Ascending aorta (tissue), 2 donors: ENCODE results near the gene LRP2. TPM values are rescaled to one million over a fixed set of nuclear protein-coding genes. Genes with fewer than 3 reads are reported as not detected.
"Not testable (repeated sequence)": the region's sequence is repeated elsewhere in the genome, so short reads cannot be mapped to it uniquely, and the experiment has no call there.

ENCODE experiments used
- DNase-seq, 2 donors: peaks; one replicate each; pipeline ENCODE4 v3.0.0-alpha.2; 2019; ENCODE audit warnings: low spot score in 2 of 2
- H3K27ac ChIP-seq, 2 donors: fragments of 200-600 bp; sonication (generic); one replicate each; pipeline ENCODE4 v1.5.1; 2016 to 2017; ENCODE audit warnings: mild to moderate bottlenecking in 1 of 2
- H3K27me3 ChIP-seq: fragments of 200-600 bp; sonication (generic); one replicate; pipeline ENCODE4 v1.5.1; 2017
- H3K36me3 ChIP-seq, 2 donors: fragments of 200-600 bp; sonication (generic); one replicate each; pipeline ENCODE4 v1.5.1; 2016
- H3K4me1 ChIP-seq, 2 donors: fragments of 200-600 bp; sonication (generic); one replicate each; pipeline ENCODE4 v1.5.1; 2016 to 2017; ENCODE audit warnings: mild to moderate bottlenecking in 1 of 2
- H3K4me3 ChIP-seq, 2 donors: fragments of 200-600 bp; sonication (generic); one replicate each; pipeline ENCODE4 v1.5.1; 2016 to 2017; ENCODE audit warnings: mild to moderate bottlenecking in 1 of 2
- H3K9me3 ChIP-seq, 2 donors: fragments of 200-600 bp; sonication (generic); one replicate each; pipeline ENCODE4 v1.5.1; 2016
- intact Hi-C: fragments of 100-400 bp; cut with DNase I; formaldehyde crosslinking; loops from one replicate; pipeline ENCODE4 v1.15.1; 2023
- total RNA-seq: library from RNA; depleted of rRNA; stranded (reverse); fragments of >200 nt; gene quantifications from one replicate; pipeline ENCODE4 v1.1.0, GENCODE V29; 2016
- TF ChIP-seq, protein P1 (sequence below), 3 experiments: fragments of 200-600 bp in 2 of 3; fragments of 450-650 bp in 1 of 3; sonication (generic) in 2 of 3; IDR thresholded peaks; one replicate each; pipeline ENCODE4 v1.5.1; 2016 to 2019; ENCODE audit warnings: antibody characterized with exemption in 3 of 3, mild to moderate bottlenecking in 1 of 3, moderate library complexity in 1 of 3

LRP2 gene
- total RNA-seq, 1 donor from 2014 or later = not detected

DNA sequence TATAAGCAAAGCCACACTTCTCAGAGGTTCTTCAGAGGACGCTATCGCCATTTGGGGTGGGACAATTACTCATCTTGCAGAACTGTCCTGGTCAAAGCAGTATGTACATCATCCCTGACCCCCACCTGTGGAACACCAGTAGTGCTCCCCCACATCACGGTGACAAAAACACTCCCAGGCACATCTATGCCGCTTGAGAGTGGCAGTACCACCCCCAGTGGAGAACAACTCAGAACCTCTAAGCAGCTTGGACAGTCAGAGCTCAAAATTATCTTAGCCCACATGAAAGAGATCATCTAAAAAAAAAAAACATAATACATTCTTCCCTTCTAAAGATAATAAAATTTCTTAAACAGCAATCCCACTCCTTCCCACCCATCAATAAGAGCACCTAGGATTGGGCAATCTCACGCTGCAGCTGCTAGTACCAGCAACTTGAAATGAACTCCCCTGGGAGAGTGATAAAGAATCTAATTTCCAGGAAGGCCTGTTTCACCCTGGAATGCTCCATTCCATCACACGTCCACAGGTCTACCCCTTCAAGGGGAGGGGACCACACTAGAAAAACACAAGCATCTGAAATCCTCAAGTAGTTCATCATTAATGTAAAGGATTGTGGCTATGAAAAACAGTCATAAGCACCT is 31.7 kb downstream of the LRP2 start:
- H3K27me3 ChIP-seq = no peaks in the 10 kb centered on the region
- H3K4me3 ChIP-seq = no peak overlapping the region
- intact Hi-C loops = no loop called here
- no peaks in the 10 kb centered on the region for H3K9me3 ChIP-seq
- TF ChIP-seq, protein P1, sequence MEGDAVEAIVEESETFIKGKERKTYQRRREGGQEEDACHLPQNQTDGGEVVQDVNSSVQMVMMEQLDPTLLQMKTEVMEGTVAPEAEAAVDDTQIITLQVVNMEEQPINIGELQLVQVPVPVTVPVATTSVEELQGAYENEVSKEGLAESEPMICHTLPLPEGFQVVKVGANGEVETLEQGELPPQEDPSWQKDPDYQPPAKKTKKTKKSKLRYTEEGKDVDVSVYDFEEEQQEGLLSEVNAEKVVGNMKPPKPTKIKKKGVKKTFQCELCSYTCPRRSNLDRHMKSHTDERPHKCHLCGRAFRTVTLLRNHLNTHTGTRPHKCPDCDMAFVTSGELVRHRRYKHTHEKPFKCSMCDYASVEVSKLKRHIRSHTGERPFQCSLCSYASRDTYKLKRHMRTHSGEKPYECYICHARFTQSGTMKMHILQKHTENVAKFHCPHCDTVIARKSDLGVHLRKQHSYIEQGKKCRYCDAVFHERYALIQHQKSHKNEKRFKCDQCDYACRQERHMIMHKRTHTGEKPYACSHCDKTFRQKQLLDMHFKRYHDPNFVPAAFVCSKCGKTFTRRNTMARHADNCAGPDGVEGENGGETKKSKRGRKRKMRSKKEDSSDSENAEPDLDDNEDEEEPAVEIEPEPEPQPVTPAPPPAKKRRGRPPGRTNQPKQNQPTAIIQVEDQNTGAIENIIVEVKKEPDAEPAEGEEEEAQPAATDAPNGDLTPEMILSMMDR (IDR thresholded peaks at IDR 0.05) = no peak
- H3K36me3 ChIP-seq = no peaks in the 10 kb centered on the region
- DNase-seq = no peak
- H3K4me1 ChIP-seq = no peaks in the 10 kb centered on the region
- no peak overlapping the region for H3K27ac ChIP-seq

DNA sequence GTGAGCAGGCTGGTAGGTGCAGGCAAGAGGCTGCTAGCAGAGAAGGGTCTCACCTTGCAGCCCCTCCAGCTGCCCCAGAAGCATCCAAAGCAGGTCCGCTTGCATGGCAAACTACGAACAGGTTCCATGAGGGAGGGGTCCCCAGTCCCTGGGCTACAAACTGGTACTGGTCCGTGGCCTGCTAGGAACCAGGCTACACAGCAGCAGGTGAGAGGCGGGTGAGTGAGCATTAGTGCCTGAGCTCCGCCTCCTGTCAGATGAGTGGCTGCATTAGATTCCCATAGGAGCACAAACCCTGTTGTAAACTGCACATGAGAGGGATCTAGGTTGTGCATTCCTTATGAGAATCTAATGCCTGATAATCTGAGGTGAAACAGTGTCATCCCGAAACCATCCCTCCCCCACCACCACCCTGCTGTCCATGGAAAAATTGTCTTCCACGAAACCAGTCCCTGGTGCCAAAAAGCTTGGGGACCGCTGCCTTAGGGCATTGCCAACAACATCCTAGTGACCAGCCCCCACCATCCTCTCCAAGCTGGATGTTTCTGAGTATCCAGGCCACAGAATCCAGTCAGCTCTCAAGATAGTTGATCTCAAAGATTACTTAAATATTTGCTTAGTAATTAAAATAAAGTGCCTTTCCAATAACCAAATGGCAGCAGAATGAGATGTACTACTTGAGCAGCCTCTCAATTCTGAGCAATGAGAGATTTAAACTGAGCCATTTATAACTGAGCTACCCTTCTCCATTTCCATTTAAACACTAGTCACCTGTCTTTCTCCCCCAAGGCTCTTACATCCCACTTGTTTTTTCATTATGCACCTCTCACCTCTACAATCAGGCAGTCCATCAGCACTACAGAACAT is 32.4 kb downstream of the LRP2 start:
- TF ChIP-seq, protein P1 (IDR thresholded peaks at IDR 0.05) = no peak
- Histone ChIP-seq H3K36me3 (no peaks in the 10 kb centered on the region), H3K27me3 (no peaks in the 10 kb centered on the region), H3K4me1 (no peaks in the 10 kb centered on the region), H3K4me3 (no peak overlapping the region), H3K9me3 (no peaks in the 10 kb centered on the region), H3K27ac (no peak overlapping the region)
- intact Hi-C loops = no loop called here
- peak in 1 of 2 donors; percentile 59 for DNase-seq

DNA sequence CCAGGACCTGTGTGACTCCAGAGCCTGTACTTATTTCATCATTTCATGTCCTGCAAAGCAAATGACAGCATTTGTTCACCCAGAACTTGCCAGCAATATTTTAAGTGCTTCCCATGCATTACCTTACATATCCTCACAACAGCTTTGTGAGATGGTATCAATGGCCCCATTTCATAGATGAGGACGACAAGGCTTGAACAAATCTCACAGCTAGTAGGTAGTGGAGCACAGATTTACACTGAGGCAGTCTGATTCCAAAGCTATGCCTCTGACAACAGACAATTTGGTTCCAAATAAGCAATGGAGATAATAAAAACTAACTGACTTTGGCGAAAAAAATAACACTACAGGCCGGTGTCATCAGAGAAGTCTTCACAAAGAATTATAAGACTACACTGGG is 33.5 kb downstream of the LRP2 start:
- no peak overlapping the region for H3K4me3 ChIP-seq
- no peak overlapping the region for H3K27ac ChIP-seq
- no peak for DNase-seq
- intact Hi-C loops = no loop called here
- no peaks in the 10 kb centered on the region for H3K9me3 ChIP-seq
- TF ChIP-seq, protein P1 (IDR thresholded peaks at IDR 0.05) = no peak
- H3K4me1 ChIP-seq = no peaks in the 10 kb centered on the region
- H3K27me3 ChIP-seq = no peaks in the 10 kb centered on the region
- H3K36me3 ChIP-seq = no peaks in the 10 kb centered on the region

DNA sequence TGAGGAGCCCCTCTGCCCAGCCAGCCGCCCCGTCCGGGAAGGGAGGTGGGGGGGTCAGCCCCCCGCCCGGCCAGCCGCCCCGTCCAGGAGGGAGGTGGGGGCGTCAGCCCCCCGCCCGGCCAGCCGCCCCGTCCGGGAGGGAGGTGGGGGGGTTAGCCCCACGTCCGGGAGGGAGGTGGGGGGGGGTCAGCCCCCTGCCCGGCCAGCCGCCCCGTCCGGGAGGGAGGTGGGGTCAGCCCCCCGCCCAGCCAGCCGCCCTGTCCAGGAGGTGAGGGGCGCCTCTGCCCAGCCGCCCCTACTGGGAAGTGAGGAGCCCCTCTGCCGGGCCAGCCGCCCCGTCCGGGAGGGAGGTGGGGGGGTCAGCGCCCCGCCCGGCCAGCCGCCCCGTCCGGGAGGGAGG is 34.5 kb downstream of the LRP2 start:
- H3K9me3 ChIP-seq, intact Hi-C loops, H3K27me3 ChIP-seq, H3K27ac ChIP-seq, H3K36me3 ChIP-seq, H3K4me1 ChIP-seq, H3K4me3 ChIP-seq, DNase-seq: not testable (repeated sequence)

DNA sequence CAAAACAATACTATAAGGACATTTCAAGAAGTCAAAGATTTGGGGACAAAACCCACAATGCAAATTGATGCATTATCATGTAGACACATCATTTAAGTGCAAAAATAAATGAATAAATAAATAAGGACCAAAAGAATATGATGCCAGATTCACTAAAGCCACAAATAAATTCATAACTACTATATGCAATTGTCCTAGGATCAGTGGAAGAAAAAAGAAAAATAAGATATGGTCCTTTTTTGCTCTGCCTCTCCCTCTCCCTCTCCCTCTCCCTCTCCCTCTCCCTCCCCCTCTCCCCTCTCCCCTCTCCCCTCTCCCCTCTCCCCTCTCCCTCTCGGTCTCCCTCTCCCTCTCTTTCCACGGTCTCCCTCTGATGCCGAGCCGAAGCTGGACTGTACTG is 36.4 kb downstream of the LRP2 start:
- H3K27ac ChIP-seq, H3K27me3 ChIP-seq, H3K4me3 ChIP-seq, H3K36me3 ChIP-seq, H3K9me3 ChIP-seq, DNase-seq, intact Hi-C loops, H3K4me1 ChIP-seq: not testable (repeated sequence)

DNA sequence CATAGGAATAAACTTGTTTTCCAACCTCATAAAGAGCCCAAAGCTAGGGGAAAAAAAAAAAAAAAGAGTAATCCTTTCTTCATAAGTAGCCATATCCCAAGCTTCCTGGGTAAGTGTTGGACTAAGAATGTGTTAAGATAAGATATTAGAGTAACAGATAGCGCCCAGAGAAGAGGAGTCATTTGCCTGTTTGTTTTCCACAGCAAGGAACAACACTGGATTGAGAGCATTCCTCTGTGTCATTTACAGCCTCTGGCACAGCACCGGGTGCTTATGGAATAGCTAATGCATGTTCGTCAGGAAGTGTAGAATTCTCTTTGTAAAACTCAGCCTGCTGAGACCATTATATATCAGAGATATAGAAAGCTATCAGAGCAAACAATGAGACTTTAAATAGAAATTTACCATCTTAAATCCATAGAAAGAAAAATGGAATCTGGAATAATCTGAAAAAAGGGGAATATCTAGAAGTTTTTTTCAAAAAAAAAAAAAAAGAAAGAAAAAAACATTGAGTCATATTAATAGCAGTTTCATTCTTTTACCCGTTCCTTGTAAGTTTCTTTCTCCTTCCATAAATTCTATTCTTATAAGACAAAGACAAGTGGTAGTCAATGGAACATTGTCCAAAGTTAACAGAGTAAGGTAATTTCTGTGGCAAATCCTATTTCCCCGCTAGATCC is 37.6 kb downstream of the LRP2 start:
- Histone ChIP-seq H3K4me1 (no peaks in the 10 kb centered on the region), H3K27ac (no peak overlapping the region), H3K36me3 (no peaks in the 10 kb centered on the region), H3K9me3 (no peaks in the 10 kb centered on the region), H3K4me3 (no peak overlapping the region), H3K27me3 (no peaks in the 10 kb centered on the region)
- intact Hi-C loops = no loop called here
- no peak for DNase-seq
- TF ChIP-seq, protein P1 (IDR thresholded peaks at IDR 0.05) = no peak
